OCI-LY7 (cell line): ENCODE results near the gene BTBD9. TPM values are rescaled to one million over a fixed set of nuclear protein-coding genes. Genes with fewer than 3 reads are reported as not detected.

Source experiments
- BruUV-seq: library from RNA; stranded (reverse); fragments of 400-500 nt; replicated peaks from 2 replicates; lab custom pipeline; 2021; lab: Mats Ljungman, UMichigan
- CTCF ChIA-PET: fragments of 300-600 bp; sonication (Branson Sonifier 250); formaldehyde crosslinking; loops from one replicate; lab custom pipeline; 2022; ENCODE audit warnings: antibody characterized with exemption; ENCODE audit not compliant: unreplicated experiment; lab: Charles Lee
- POLR2A ChIA-PET: fragments of 300-600 bp; sonication (Branson Sonifier 250); formaldehyde crosslinking; loops from one replicate; lab custom pipeline; 2022; ENCODE audit warnings: antibody characterized with exemption; lab: Charles Lee
- DNase-seq: peaks from one replicate; pipeline ENCODE4 v3.0.0-alpha.2; 2015; ENCODE audit warnings: low spot score
- H2AFZ ChIP-seq: fragments of 200-600 bp; sonication (generic), shearing (Covaris generic); 2 replicates; pipeline ENCODE4 v1.6.1; 2014; ENCODE audit warnings: mild to moderate bottlenecking, antibody characterized with exemption, low read length, moderate library complexity
- H3K27ac ChIP-seq: fragments of 200-600 bp; sonication (generic); 2 replicates; pipeline ENCODE4 v1.5.1; 2014; ENCODE audit warnings: mixed run types, low read depth, mild to moderate bottlenecking, moderate library complexity, low read length, inconsistent platforms; ENCODE audit not compliant: poor library complexity, severe bottlenecking
- H3K36me3 ChIP-seq: fragments of 200-600 bp; sonication (generic); 2 replicates; pipeline ENCODE4 v1.6.1; 2014; ENCODE audit warnings: mild to moderate bottlenecking, antibody characterized with exemption, low read length, moderate library complexity, mixed read lengths; ENCODE audit not compliant: insufficient read depth
- H3K4me1 ChIP-seq: fragments of 200-600 bp; sonication (generic); 2 replicates; pipeline ENCODE4 v1.5.1; 2014; ENCODE audit warnings: mild to moderate bottlenecking, low read length; ENCODE audit not compliant: insufficient read depth, poor library complexity, severe bottlenecking
- H3K4me2 ChIP-seq: fragments of 200-600 bp; sonication (generic); 2 replicates; pipeline ENCODE4 v1.6.1; 2014; ENCODE audit warnings: mild to moderate bottlenecking, low read length
- H3K4me3 ChIP-seq: fragments of 200-600 bp; sonication (generic); 2 replicates; pipeline ENCODE4 v1.5.1; 2014; ENCODE audit warnings: mild to moderate bottlenecking, low read depth, low read length; ENCODE audit not compliant: poor library complexity, severe bottlenecking
- H3K79me2 ChIP-seq: fragments of 200-600 bp; sonication (generic); 2 replicates; pipeline ENCODE4 v1.6.1; 2016; ENCODE audit warnings: low read depth, mild to moderate bottlenecking, low read length, moderate library complexity, mixed read lengths; ENCODE audit not compliant: insufficient read depth
- H3K9me2 ChIP-seq: fragments of 200-600 bp; sonication (generic); 2 replicates; pipeline ENCODE4 v1.6.1; 2016; ENCODE audit warnings: mild to moderate bottlenecking, low read length, mixed read lengths; ENCODE audit not compliant: insufficient read depth
- H3K9me3 ChIP-seq: fragments of 200-600 bp; sonication (generic); 2 replicates; pipeline ENCODE4 v1.6.1; 2014; ENCODE audit warnings: mild to moderate bottlenecking, mixed run types, low read length, mixed read lengths
- H4K20me1 ChIP-seq: fragments of 200-600 bp; sonication (generic); 2 replicates; pipeline ENCODE4 v1.6.1; 2014; ENCODE audit warnings: mild to moderate bottlenecking, antibody characterized with exemption, low read length, moderate library complexity, mixed read lengths; ENCODE audit not compliant: insufficient read depth
- EZH2phosphoT487 ChIP-seq: fragments of 200-600 bp; sonication (generic); IDR thresholded peaks from 2 replicates; pipeline ENCODE4 v1.6.1; 2018; ENCODE audit warnings: low read depth, borderline replicate concordance, mild to moderate bottlenecking, mixed run types, antibody characterized with exemption, low read length, moderate library complexity, mixed read lengths
- intact Hi-C: fragments of 100-400 bp; cut with micrococcal nuclease; formaldehyde crosslinking; loops from one replicate; pipeline ENCODE4 v1.10.0; 2022; ENCODE audit not compliant: unreplicated experiment
- total RNA-seq, 2 experiments: library from RNA; depleted of rRNA in 1 of 2; stranded (reverse); fragments of >200 nt in 1 of 2; shearing (Covaris generic) in 1 of 2; gene quantifications; 2 replicates each; pipeline ENCODE4 v1.2.3, GENCODE V29; 2014 to 2022
- TF ChIP-seq, protein P1 (sequence below): fragments of 200-600 bp; sonication (generic); conservative IDR thresholded peaks from 2 replicates; pipeline ENCODE4 v1.5.1; 2014; ENCODE audit warnings: mild to moderate bottlenecking, antibody characterized with exemption, low read length, moderate library complexity, mixed read lengths

The BTBD9 gene
- total RNA-seq, 2 experiments from 2014 or later: 5.9 to 7.3 TPM

DNA sequence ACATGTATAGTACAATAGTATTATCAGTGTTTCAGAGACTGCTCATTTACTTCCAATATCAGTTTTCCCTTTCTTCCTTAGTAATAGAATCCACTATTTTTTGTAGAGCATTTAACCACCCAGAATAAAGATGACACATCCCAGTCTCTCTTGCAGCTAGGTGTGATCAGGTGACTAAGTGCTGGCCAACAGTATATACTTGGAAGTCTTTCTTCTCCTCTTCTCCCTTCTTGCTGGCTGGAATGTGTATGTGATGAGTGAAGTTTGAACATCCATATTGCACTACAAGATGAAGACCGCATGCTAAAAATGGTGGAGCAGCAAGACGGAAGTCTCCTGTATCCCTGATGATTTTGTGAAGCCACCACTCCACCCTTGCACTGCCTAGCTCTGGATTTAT lies 14.5 kb upstream of the BTBD9 start:
- Histone ChIP-seq H3K4me2 (no peak overlapping the region), H3K27ac (no peak overlapping the region), H3K4me3 (no peak overlapping the region), H4K20me1 (no peaks in the 10 kb centered on the region), H2AFZ (no peak overlapping the region), H3K36me3 (no peaks in the 10 kb centered on the region), H3K79me2 (no peaks in the 10 kb centered on the region), H3K9me3 (no peaks in the 10 kb centered on the region), H3K9me2 (no peaks in the 10 kb centered on the region), H3K4me1 (no peaks in the 10 kb centered on the region)
- no TSS peak for BruUV-seq
- TF ChIP-seq EZH2phosphoT487: no peak
- TF ChIP-seq, protein P1, sequence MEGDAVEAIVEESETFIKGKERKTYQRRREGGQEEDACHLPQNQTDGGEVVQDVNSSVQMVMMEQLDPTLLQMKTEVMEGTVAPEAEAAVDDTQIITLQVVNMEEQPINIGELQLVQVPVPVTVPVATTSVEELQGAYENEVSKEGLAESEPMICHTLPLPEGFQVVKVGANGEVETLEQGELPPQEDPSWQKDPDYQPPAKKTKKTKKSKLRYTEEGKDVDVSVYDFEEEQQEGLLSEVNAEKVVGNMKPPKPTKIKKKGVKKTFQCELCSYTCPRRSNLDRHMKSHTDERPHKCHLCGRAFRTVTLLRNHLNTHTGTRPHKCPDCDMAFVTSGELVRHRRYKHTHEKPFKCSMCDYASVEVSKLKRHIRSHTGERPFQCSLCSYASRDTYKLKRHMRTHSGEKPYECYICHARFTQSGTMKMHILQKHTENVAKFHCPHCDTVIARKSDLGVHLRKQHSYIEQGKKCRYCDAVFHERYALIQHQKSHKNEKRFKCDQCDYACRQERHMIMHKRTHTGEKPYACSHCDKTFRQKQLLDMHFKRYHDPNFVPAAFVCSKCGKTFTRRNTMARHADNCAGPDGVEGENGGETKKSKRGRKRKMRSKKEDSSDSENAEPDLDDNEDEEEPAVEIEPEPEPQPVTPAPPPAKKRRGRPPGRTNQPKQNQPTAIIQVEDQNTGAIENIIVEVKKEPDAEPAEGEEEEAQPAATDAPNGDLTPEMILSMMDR: no peak
- DNase-seq: no peak
- intact Hi-C loops: no loop called here
- CTCF ChIA-PET: no interaction called here
- POLR2A ChIA-PET: no interaction called here

DNA sequence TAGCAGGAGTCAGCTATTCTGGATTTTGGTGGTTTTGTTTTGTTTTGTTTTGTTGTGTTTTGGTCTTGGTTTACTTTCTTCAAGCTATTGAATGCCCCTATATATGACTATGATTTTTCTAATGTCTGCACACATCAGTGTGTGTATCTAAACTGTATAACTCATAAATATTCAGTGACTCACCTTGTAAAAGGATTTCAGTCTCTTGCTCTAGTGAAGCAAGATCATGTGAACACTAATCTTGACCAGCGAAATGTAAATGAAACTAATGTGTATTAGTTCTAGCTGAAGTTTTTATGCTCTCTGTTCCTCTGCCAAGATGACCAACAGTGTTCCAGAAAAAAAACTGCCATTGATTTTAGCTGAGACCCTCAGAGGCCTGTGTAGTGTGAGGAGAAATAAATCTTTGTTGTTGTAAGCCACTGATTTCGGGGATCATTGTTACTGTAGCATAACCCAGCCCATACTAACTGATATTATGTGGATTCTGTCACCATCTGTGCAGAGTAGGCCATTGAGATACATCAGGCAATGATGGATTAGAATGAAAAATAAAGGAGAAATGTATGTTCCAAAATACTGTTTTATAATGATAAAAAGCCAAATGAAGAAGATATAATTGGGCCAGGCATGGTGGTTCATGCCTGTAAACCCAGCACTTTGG lies 11.5 kb upstream of the BTBD9 start:
- Histone ChIP-seq H3K9me3 (no peaks in the 10 kb centered on the region), H3K27ac (no peak overlapping the region), H4K20me1 (no peaks in the 10 kb centered on the region), H3K4me2 (no peak overlapping the region), H3K36me3 (no peaks in the 10 kb centered on the region), H3K9me2 (no peaks in the 10 kb centered on the region), H3K4me3 (no peak overlapping the region), H2AFZ (no peak overlapping the region), H3K79me2 (no peaks in the 10 kb centered on the region), H3K4me1 (no peaks in the 10 kb centered on the region)
- intact Hi-C loops: no loop called here
- ChIA-PET CTCF (no interaction called here), POLR2A (interaction anchor here (0.7 kb wide), 1 partner anchor 9 kb away, joined by 3 read pairs; no protein-coding TSS in a partner anchor)
- TF ChIP-seq EZH2phosphoT487: no peak
- TF ChIP-seq, protein P1: no peak
- no peak for DNase-seq
- BruUV-seq: no TSS peak

DNA sequence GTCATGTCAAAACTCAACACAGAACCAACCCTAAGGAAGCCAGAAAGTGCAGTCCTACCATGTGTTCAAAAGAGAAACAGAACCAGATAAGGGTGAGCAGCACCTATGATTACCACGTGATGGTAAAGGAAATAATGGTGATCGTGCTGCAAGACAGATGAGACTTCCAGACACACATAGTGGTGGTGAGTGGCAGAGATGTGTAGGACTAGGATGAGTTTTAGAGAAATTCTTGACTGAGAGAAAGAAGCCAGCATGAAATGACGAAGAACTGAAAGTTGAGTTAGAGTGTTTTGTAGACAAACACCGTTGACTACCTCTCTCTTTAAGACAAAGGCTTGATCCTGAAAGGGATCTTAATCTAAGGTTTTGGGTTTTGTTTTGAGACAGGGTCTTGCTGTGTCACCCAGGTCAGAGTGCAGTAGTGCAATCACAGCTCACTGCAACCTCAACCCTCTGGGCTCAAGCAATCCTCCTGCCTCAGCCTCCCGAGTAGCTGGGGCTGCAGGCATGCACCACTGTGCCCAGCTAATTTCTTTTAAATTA lies 10.6 kb upstream of the BTBD9 start:
- Histone ChIP-seq H3K27ac (no peak overlapping the region), H3K4me2 (no peak overlapping the region), H3K79me2 (no peaks in the 10 kb centered on the region), H3K4me1 (no peaks in the 10 kb centered on the region), H2AFZ (no peak overlapping the region), H3K9me2 (no peaks in the 10 kb centered on the region), H4K20me1 (no peaks in the 10 kb centered on the region), H3K4me3 (no peak overlapping the region), H3K36me3 (no peaks in the 10 kb centered on the region), H3K9me3 (no peaks in the 10 kb centered on the region)
- TF ChIP-seq, protein P1: no peak
- no peak for TF ChIP-seq EZH2phosphoT487
- intact Hi-C loops: no loop called here
- BruUV-seq: no TSS peak
- CTCF ChIA-PET: no interaction called here
- POLR2A ChIA-PET: interaction anchor here (0.7 kb wide), 1 partner anchor 10 kb away, joined by 3 read pairs; no protein-coding TSS in a partner anchor
- no peak for DNase-seq
